ENCODE results near the gene SGIP1. TPM values are rescaled to one million over a fixed set of nuclear protein-coding genes. Genes with fewer than 3 reads are reported as not detected.
"Not testable (repeated sequence)": the region's sequence is repeated elsewhere in the genome, so short reads cannot be mapped to it uniquely, and the experiment has no call there.

The SGIP1 gene
- total RNA-seq, 4 donors from 2014 or later, result 3.9 to 14.7 (median 6.5) TPM

DNA sequence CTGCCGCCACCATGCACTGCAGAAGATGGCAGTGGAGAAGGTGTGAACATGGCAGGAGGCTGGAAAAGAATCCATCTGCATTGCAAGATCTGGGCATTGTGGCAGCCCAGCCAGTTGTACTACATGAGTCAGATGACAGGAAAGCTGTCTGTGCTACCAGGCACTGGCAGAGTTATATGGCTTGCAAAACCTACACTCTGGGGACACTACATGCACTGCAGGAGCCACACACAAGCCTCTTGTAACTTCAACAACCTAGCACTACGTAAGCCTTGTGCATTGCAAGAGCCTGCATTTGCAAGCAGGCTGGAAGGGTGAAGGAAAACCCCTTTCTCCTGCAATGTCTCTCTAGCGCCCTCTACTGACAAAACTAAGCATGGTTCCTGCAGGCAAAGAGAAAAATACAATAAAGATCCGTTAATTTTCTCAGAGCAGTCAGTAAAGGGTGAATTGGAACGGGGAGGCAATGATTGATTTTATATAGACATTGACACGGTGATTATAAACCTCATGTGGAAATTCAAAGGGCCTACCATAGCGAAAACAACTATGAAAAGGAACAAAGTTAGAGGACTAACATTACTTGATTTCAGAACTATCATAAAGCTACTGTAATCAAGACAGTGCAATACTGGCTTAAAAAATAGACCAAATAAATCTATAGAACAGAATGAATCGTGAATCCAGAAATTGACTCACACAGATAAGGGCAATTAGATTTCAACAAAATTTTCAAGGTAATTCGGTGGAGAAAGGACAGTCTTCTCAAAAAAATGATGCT lies 192.1 kb downstream of the SGIP1 start:
- no peak overlapping the region for H3K4me3 ChIP-seq
- H3K4me1 ChIP-seq, result peaks cover 0 to 10% (median 0%) of the 10 kb centered on the region in 4 donors
- no peaks in the 10 kb centered on the region for H3K27me3 ChIP-seq
- H3K27ac ChIP-seq, result no peak overlapping the region
- DNase-seq (ENCODE audit: low spot score in 2 of 2), result peak; percentile 16 to 80
- 24 to 25% methylated on average over 9 of the region's 9 CpGs for WGBS, 2 donors
- no peaks in the 10 kb centered on the region for H3K36me3 ChIP-seq
- no peaks in the 10 kb centered on the region for H3K9me3 ChIP-seq
- TF ChIP-seq POLR2A (IDR thresholded peaks at IDR 0.05), result no peak
- TF ChIP-seq, protein P1, sequence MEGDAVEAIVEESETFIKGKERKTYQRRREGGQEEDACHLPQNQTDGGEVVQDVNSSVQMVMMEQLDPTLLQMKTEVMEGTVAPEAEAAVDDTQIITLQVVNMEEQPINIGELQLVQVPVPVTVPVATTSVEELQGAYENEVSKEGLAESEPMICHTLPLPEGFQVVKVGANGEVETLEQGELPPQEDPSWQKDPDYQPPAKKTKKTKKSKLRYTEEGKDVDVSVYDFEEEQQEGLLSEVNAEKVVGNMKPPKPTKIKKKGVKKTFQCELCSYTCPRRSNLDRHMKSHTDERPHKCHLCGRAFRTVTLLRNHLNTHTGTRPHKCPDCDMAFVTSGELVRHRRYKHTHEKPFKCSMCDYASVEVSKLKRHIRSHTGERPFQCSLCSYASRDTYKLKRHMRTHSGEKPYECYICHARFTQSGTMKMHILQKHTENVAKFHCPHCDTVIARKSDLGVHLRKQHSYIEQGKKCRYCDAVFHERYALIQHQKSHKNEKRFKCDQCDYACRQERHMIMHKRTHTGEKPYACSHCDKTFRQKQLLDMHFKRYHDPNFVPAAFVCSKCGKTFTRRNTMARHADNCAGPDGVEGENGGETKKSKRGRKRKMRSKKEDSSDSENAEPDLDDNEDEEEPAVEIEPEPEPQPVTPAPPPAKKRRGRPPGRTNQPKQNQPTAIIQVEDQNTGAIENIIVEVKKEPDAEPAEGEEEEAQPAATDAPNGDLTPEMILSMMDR (IDR thresholded peaks at IDR 0.05), result peak; percentile 65 to 96 (median 81)

DNA sequence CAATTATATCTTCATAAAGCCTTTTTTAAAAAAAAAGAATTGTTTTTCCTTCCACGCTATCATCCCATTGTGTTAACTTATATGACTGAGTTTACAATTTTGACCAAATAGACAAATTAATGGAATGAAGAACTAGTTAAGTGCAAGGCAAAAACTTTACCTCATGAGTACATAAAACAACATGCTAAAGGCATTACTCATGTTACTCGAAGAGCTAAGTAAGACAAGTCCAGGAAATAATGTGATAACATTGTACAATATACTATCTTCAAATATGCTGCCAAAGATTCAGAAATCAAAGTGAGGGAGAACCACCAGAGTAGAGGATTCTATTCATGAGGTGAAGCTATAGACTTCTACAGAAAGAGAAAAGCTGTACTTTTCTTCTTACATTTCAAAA lies 194.1 kb downstream of the SGIP1 start:
- DNase-seq (ENCODE audit: low spot score in 2 of 2), result no peak
- no peak for TF ChIP-seq EP300 (IDR thresholded peaks at IDR 0.05)
- TF ChIP-seq POLR2A (IDR thresholded peaks at IDR 0.05), result no peak
- TF ChIP-seq, protein P1 (IDR thresholded peaks at IDR 0.05), result no peak
- Histone ChIP-seq H3K36me3 (no peaks in the 10 kb centered on the region), H3K27ac (no peak overlapping the region), H3K27me3 (no peaks in the 10 kb centered on the region), H3K4me1 (peaks cover 0 to 10% (median 0%) of the 10 kb centered on the region in 4 donors), H3K9me3 (no peaks in the 10 kb centered on the region), H3K4me3 (no peak overlapping the region)
- 73 to 76% methylated on average over 2 of the region's 2 CpGs for whole genome bisulfite sequencing, 2 donors

GRCh38 chr1:66728716-66729115 lies 194.8 kb downstream of the SGIP1 start:
- not testable (repeated sequence) for H3K36me3 ChIP-seq; H3K4me3 ChIP-seq; DNase-seq (ENCODE audit: low spot score in 2 of 2); H3K27me3 ChIP-seq; H3K9me3 ChIP-seq; H3K27ac ChIP-seq
- peaks cover 0 to 10% (median 0%) of the 10 kb centered on the region in 4 donors for H3K4me1 ChIP-seq

- Histone ChIP-seq H3K4me1 (peaks cover 0 to 10% (median 0%) of the 10 kb centered on the region in 4 donors), H3K27ac (no peak overlapping the region), H3K9me3 (no peaks in the 10 kb centered on the region), H3K36me3 (no peaks in the 10 kb centered on the region), H3K4me3 (no peak overlapping the region), H3K27me3 (no peaks in the 10 kb centered on the region)
- TF ChIP-seq, protein P1 (IDR thresholded peaks at IDR 0.05), result no peak
- no peak for TF ChIP-seq POLR2A (IDR thresholded peaks at IDR 0.05)
- no peak for TF ChIP-seq EP300 (IDR thresholded peaks at IDR 0.05)
- 68% methylated on average over 6 of the region's 6 CpGs for WGBS, 2 donors
- DNase-seq (ENCODE audit: low spot score in 2 of 2), result no peak
These were observed 195.2 kb downstream of the SGIP1 start for GRCh38 chr1:66729119-66729518.

- Histone ChIP-seq H3K27ac (no peak overlapping the region), H3K36me3 (no peaks in the 10 kb centered on the region), H3K4me3 (no peak overlapping the region), H3K27me3 (no peaks in the 10 kb centered on the region), H3K9me3 (no peaks in the 10 kb centered on the region), H3K4me1 (peaks cover 0 to 6% (median 0%) of the 10 kb centered on the region in 4 donors)
- WGBS, 2 donors, result 71 to 83% methylated on average over 3 of the region's 3 CpGs
- DNase-seq (ENCODE audit: low spot score in 2 of 2), result no peak
- TF ChIP-seq, protein P1 (IDR thresholded peaks at IDR 0.05), result no peak
These were observed 195.6 kb downstream of the SGIP1 start for GRCh38 chr1:66729523-66729922.
